ENCODE data around the gene SLC9B2. TPM values are rescaled to one million over a fixed set of nuclear protein-coding genes. Genes with fewer than 3 reads are reported as not detected.

Gene SLC9B2, protein sequence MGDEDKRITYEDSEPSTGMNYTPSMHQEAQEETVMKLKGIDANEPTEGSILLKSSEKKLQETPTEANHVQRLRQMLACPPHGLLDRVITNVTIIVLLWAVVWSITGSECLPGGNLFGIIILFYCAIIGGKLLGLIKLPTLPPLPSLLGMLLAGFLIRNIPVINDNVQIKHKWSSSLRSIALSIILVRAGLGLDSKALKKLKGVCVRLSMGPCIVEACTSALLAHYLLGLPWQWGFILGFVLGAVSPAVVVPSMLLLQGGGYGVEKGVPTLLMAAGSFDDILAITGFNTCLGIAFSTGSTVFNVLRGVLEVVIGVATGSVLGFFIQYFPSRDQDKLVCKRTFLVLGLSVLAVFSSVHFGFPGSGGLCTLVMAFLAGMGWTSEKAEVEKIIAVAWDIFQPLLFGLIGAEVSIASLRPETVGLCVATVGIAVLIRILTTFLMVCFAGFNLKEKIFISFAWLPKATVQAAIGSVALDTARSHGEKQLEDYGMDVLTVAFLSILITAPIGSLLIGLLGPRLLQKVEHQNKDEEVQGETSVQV
- 10 to 100 TPM; 18.2 to 19.7 TPM for total RNA-seq

- DNase-seq (no peak), ATAC-seq (ENCODE audit: low read depth) (peak; percentile 62)
- Mint-ChIP-seq H3K4me3 (peak within 1 kb of the TSS; percentile 80), H3K27me3 (no peaks in the 10 kb centered on the region), H3K36me3 (peaks cover 17% of the 10 kb centered on the region), H3K27ac (peak within 1 kb of the TSS; percentile 99), H3K9me3 (no peaks in the 10 kb centered on the region), H3K4me1 (peaks cover 38% of the 10 kb centered on the region)
- POLR2A ChIA-PET = interaction anchor here (0.8 to 1.6 kb wide), 5 partner anchors 15 to 249 kb away, joined by 3 to 5 read pairs (median 3); partner anchors contain the start of genes CISD2 and UBE2D3
These were observed at the start of gene SLC9B2 for GRCh38 chr4:103076747-103077347. SLC9B2 (minus strand) TSS chr4:103076761; CDS start chr4:103067550, 9,211 bp downstream.

DNA sequence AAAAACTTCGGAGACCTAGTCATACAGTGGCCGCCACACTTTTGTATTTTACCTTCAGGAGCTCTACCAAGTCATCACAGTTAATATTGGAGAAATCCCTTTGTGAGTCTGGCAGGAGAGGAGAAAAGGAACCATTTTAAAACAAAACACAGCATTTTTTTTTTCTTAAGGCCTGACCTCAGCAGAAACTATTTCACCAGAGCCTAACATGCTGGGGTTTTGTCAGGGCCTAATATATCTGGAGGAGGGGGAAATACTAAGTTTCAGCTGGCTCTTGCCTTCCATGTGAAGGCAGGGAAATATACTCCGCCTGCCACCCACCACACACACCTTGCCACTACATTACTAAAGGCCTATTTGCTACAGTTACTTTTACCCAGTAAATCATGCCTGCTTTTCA is 49.6 kb upstream of the SLC9B2 start:
- peaks cover 13% of the 10 kb centered on the region for H3K9me3 Mint-ChIP-seq
- H3K4me3 Mint-ChIP-seq = no peak overlapping the region
- H3K27ac Mint-ChIP-seq = no peak overlapping the region
- DNase-seq = no peak
- POLR2A ChIA-PET = no interaction called here
- H3K27me3 Mint-ChIP-seq = no peaks in the 10 kb centered on the region
- no peaks in the 10 kb centered on the region for H3K4me1 Mint-ChIP-seq
- peaks cover 70% of the 10 kb centered on the region for H3K36me3 Mint-ChIP-seq
- ATAC-seq (ENCODE audit: low read depth) = no peak

DNA sequence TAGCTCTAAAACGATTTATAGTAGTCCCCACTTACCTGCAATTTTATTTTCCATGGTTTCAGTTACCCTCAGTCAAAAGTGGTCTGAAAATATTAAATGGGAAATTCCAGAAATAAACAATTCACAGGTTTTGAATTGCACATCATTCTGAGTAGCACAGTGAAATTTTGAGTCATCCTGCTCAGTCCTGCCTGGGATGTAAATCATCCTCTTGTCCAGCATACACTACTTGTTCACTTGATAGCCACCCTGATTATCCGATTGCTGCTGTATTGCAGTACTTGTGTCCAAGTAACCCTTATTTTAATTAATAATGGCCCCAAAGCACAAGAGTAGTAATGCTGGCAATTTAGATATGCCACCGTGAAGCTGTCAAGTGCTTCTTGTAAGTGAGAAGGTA is 46.6 kb upstream of the SLC9B2 start:
- Mint-ChIP-seq H3K27me3 (no peaks in the 10 kb centered on the region), H3K36me3 (peaks cover 60% of the 10 kb centered on the region), H3K27ac (no peak overlapping the region), H3K9me3 (peaks cover 4% of the 10 kb centered on the region), H3K4me1 (no peaks in the 10 kb centered on the region), H3K4me3 (no peak overlapping the region)
- no peak for ATAC-seq (ENCODE audit: low read depth)
- DNase-seq = no peak
- POLR2A ChIA-PET = interaction anchor here (0.5 kb wide), 1 partner anchor 11 kb away, joined by 5 read pairs; no protein-coding TSS in a partner anchor

GRCh38 chr4:103118166-103118565 is 41.6 kb upstream of the SLC9B2 start:
- H3K4me3 Mint-ChIP-seq = no peak overlapping the region
- no peaks in the 10 kb centered on the region for H3K27me3 Mint-ChIP-seq
- H3K9me3 Mint-ChIP-seq = no peaks in the 10 kb centered on the region
- no peak for ATAC-seq (ENCODE audit: low read depth)
- H3K27ac Mint-ChIP-seq = no peak overlapping the region
- POLR2A ChIA-PET = no interaction called here
- H3K4me1 Mint-ChIP-seq = peaks cover 2% of the 10 kb centered on the region
- DNase-seq = no peak
- H3K36me3 Mint-ChIP-seq = peaks cover 38% of the 10 kb centered on the region

GRCh38 chr4:103111598-103111997 is 35.0 kb upstream of the SLC9B2 start:
- Mint-ChIP-seq H3K4me3 (no peak overlapping the region), H3K27ac (no peak overlapping the region), H3K36me3 (peaks cover 41% of the 10 kb centered on the region), H3K9me3 (no peaks in the 10 kb centered on the region), H3K4me1 (no peaks in the 10 kb centered on the region), H3K27me3 (no peaks in the 10 kb centered on the region)
- no peak for ATAC-seq (ENCODE audit: low read depth)
- POLR2A ChIA-PET = no interaction called here
- no peak for DNase-seq

GRCh38 chr4:103108542-103108941 is 32.0 kb upstream of the SLC9B2 start:
- H3K27me3 Mint-ChIP-seq = no peaks in the 10 kb centered on the region
- peaks cover 46% of the 10 kb centered on the region for H3K36me3 Mint-ChIP-seq
- POLR2A ChIA-PET = no interaction called here
- H3K9me3 Mint-ChIP-seq = no peaks in the 10 kb centered on the region
- H3K4me1 Mint-ChIP-seq = peaks cover 6% of the 10 kb centered on the region
- ATAC-seq (ENCODE audit: low read depth) (no peak), DNase-seq (no peak)
- no peak overlapping the region for H3K4me3 Mint-ChIP-seq
- no peak overlapping the region for H3K27ac Mint-ChIP-seq

DNA sequence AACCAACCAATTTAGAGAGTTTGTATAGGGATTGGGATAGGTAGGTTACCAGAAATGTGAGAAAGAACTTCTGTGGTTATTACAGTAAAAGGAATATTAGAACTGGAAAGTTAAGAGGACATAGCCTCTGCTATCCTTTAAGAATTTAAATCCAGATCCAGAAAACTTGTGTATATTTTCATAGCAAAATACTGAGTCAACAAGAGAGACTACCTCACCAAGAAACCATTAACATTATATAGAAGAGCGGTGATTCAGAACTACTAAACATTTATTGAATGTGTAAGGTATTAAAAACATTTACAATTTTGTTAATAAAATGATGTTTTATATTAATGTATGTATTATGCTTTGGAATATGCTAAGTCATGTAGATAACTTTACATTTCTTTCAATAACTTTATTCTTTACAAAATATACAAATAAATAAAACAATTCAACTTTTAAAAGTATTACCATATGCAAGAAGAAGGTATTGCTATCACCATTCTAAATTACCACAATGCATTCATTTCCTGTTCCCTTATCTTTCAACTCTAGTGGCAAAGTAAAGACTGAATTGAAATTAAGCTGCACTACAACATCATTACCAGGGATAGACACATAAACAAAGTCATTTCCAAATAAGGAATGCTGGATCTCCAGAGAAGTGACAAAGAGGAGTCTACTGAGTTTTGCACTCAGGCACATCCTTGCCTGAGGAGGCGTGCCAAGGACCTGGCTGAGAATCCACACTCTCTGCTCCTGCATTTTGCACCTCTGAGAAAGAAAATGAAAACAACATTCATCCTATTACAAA is 29.2 kb upstream of the SLC9B2 start:
- H3K4me3 Mint-ChIP-seq = no peak overlapping the region
- DNase-seq = no peak
- H3K36me3 Mint-ChIP-seq = peaks cover 39% of the 10 kb centered on the region
- no peaks in the 10 kb centered on the region for H3K9me3 Mint-ChIP-seq
- H3K4me1 Mint-ChIP-seq = peaks cover 6% of the 10 kb centered on the region
- ATAC-seq (ENCODE audit: low read depth) = no peak
- H3K27me3 Mint-ChIP-seq = no peaks in the 10 kb centered on the region
- POLR2A ChIA-PET = no interaction called here
- no peak overlapping the region for H3K27ac Mint-ChIP-seq

GRCh38 chr4:103104886-103105285 is 28.3 kb upstream of the SLC9B2 start:
- Mint-ChIP-seq H3K27ac (no peak overlapping the region), H3K27me3 (no peaks in the 10 kb centered on the region), H3K4me1 (peaks cover 6% of the 10 kb centered on the region), H3K4me3 (no peak overlapping the region), H3K36me3 (peaks cover 33% of the 10 kb centered on the region), H3K9me3 (no peaks in the 10 kb centered on the region)
- POLR2A ChIA-PET = no interaction called here
- ATAC-seq (ENCODE audit: low read depth) (no peak), DNase-seq (no peak)

DNA sequence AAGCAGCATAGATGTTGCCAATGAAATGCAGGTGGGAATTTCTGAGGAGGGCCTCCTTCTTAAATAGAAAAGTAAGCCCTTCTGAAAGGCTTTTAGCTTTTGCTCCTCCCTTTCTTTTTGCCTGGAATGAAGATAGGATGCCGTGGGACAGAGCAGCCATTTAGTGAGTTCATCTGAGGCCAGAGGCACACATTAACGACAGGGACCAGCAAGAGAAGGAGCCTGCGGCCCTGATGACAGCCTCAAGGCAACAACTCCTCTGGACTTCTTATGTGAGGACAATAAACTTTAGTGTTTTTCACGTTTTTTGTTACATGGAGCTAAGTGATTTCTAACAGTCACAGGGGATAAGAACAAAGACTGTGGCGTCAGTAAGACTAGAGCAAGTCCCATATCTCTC is 24.1 kb upstream of the SLC9B2 start:
- H3K4me1 Mint-ChIP-seq = peaks cover 17% of the 10 kb centered on the region
- no peak overlapping the region for H3K27ac Mint-ChIP-seq
- POLR2A ChIA-PET = no interaction called here
- H3K9me3 Mint-ChIP-seq = no peaks in the 10 kb centered on the region
- H3K36me3 Mint-ChIP-seq = peaks cover 11% of the 10 kb centered on the region
- H3K4me3 Mint-ChIP-seq = no peak overlapping the region
- no peak for DNase-seq
- no peaks in the 10 kb centered on the region for H3K27me3 Mint-ChIP-seq
- no peak for ATAC-seq (ENCODE audit: low read depth)

- ATAC-seq (ENCODE audit: low read depth) (peak; percentile 97), DNase-seq (no peak)
- Mint-ChIP-seq H3K4me3 (peak within 1 kb of the TSS; percentile 92), H3K27ac (peak within 1 kb of the TSS; percentile 91), H3K27me3 (no peaks in the 10 kb centered on the region), H3K9me3 (no peaks in the 10 kb centered on the region), H3K4me1 (peaks cover 14% of the 10 kb centered on the region), H3K36me3 (peaks cover 7% of the 10 kb centered on the region)
- POLR2A ChIA-PET = interaction anchor here (0.7 to 1.0 kb wide), 3 partner anchors 272 to 755 kb away, joined by 3 to 4 read pairs (median 3); partner anchors contain the start of gene SLC39A8
These were observed 23.3 kb upstream of the SLC9B2 start, which contains the start of gene BDH2 for GRCh38 chr4:103099691-103100392. BDH2 (minus strand) TSS chr4:103099834; CDS start chr4:103096254, 3,580 bp downstream.

- Mint-ChIP-seq H3K4me3 (peak overlapping the region; percentile 92), H3K27me3 (no peaks in the 10 kb centered on the region), H3K36me3 (peaks cover 4% of the 10 kb centered on the region), H3K9me3 (no peaks in the 10 kb centered on the region), H3K4me1 (peaks cover 14% of the 10 kb centered on the region), H3K27ac (peak overlapping the region; percentile 91)
- no peak for ATAC-seq (ENCODE audit: low read depth)
- no peak for DNase-seq
- POLR2A ChIA-PET = interaction anchor here (0.9 to 1.0 kb wide), 4 partner anchors 79 to 668 kb away, joined by 3 to 4 read pairs (median 4); partner anchors contain the start of gene SLC9B1
These were observed 22.3 kb upstream of the SLC9B2 start for GRCh38 chr4:103098756-103099440.

DNA sequence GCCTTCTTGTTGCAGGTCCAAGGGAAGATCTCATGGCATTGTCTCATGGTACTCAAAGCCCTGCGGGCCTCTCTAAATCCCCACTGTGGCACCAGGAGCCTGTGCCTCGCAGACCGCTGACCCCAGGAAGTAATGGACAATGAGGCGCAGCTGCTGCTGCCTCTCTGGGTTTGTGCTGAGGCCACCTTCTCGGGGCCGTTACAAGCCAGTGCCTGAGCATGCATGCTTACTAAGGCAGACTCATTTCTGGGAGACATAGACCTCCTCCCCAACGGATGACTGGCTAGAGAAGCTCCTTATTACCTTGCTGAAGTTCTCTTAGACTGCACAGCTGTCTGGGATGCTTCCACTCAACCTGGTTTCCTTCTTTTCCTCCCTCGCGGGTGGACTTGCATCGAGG is 21.8 kb upstream of the SLC9B2 start:
- no peak for DNase-seq
- Mint-ChIP-seq H3K36me3 (peaks cover 4% of the 10 kb centered on the region), H3K4me3 (peak overlapping the region; percentile 92), H3K9me3 (no peaks in the 10 kb centered on the region), H3K27ac (no peak overlapping the region), H3K27me3 (no peaks in the 10 kb centered on the region), H3K4me1 (peaks cover 14% of the 10 kb centered on the region)
- POLR2A ChIA-PET = interaction anchor here (0.9 to 1.0 kb wide), 2 partner anchors 79 to 337 kb away, joined by 3 to 4 read pairs; partner anchors contain the start of gene SLC9B1
- ATAC-seq (ENCODE audit: low read depth) = no peak
